Skeletal muscle tissue (tissue), 4 donors: ENCODE data around the gene DCAF15. TPM values are rescaled to one million over a fixed set of nuclear protein-coding genes. Genes with fewer than 3 reads are reported as not detected.

Experiments
- H3K27ac ChIP-seq: one replicate; pipeline ENCODE4 v1.7.0; 2013; ENCODE audit warnings: mild to moderate bottlenecking, low read depth, low read length, inconsistent platforms
- H3K27me3 ChIP-seq, 3 donors: one replicate each; pipeline ENCODE4 v1.7.0; 2013; ENCODE audit warnings: low read length in 3 of 3; ENCODE audit not compliant: control insufficient read depth in 3 of 3, insufficient read depth in 3 of 3
- H3K36me3 ChIP-seq, 3 donors: one replicate each; pipeline ENCODE4 v1.7.0; 2013; ENCODE audit warnings: low read length in 3 of 3; ENCODE audit not compliant: control insufficient read depth in 3 of 3, insufficient read depth in 3 of 3
- H3K4me1 ChIP-seq, 3 donors: one replicate each; pipeline ENCODE4 v1.7.0; 2013; ENCODE audit warnings: low read length in 3 of 3, mild to moderate bottlenecking in 3 of 3; ENCODE audit not compliant: control insufficient read depth in 3 of 3, insufficient read depth in 3 of 3
- H3K4me3 ChIP-seq, 3 donors: one replicate each; pipeline ENCODE4 v1.7.0; 2013; ENCODE audit warnings: low read length in 3 of 3
- H3K9ac ChIP-seq, 3 donors: one replicate each; pipeline ENCODE4 v1.7.0; 2013; ENCODE audit warnings: low read length in 3 of 3, mild to moderate bottlenecking in 3 of 3, moderate library complexity in 2 of 3, low read depth in 1 of 3
- H3K9me3 ChIP-seq, 3 donors: one replicate each; pipeline ENCODE4 v1.7.0; 2013; ENCODE audit warnings: low read length in 3 of 3; ENCODE audit not compliant: control insufficient read depth in 3 of 3
- total RNA-seq: library from RNA; depleted of rRNA; stranded (reverse); fragments of >200 nt; gene quantifications from one replicate; pipeline ENCODE4 v1.2.3, GENCODE V29; 2014
- donor health status: Osteomylitis.

DCAF15 gene
- total RNA-seq, 1 donor from 2014 or later, result 6.3 TPM

- Histone ChIP-seq H3K9me3 (no peaks in the 10 kb centered on the region), H3K36me3 (peaks cover 13 to 24% (median 17%) of the 10 kb centered on the region in 3 donors), H3K4me3 (no peak overlapping the region), H3K27ac (no peak overlapping the region), H3K27me3 (no peaks in the 10 kb centered on the region), H3K4me1 (peaks cover 19 to 32% (median 20%) of the 10 kb centered on the region in 3 donors), H3K9ac (no peak overlapping the region)
Measured at GRCh38 chr19:13974073-13974472, 21.8 kb downstream of the DCAF15 start.

DNA sequence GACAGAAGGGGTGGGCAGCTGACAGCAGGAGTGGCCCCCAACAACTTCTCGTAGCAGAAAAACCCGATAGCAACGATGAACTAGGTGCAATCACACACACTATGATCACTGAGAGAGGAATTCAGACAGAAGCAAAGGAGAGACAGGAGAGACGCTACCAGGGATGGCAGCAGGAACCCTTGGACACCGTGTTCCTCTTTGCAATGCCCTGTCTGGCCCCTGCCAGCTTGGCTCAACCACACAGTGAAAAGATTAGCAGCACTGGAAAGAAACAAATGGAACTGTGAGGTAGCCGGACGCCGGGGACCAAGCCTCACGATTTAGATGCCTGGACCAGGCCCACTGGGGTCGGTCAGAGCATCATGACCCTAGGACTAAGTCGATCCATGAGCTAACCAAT lies 23.6 kb downstream of the DCAF15 start:
- no peaks in the 10 kb centered on the region for H3K27me3 ChIP-seq
- H3K27ac ChIP-seq, result peak overlapping the region; percentile 56
- H3K9me3 ChIP-seq, result no peaks in the 10 kb centered on the region
- H3K4me1 ChIP-seq, result peaks cover 26 to 49% (median 33%) of the 10 kb centered on the region in 3 donors
- H3K9ac ChIP-seq, result peak overlapping the region in 2 of 3 donors; percentile 7 to 74
- H3K36me3 ChIP-seq, result peaks cover 6 to 15% (median 7%) of the 10 kb centered on the region in 3 donors
- H3K4me3 ChIP-seq, result peak overlapping the region in 2 of 3 donors; percentile 35 to 38

GRCh38 chr19:13976446-13976845 lies 24.1 kb downstream of the DCAF15 start:
- Histone ChIP-seq H3K4me1 (peaks cover 28 to 50% (median 35%) of the 10 kb centered on the region in 3 donors), H3K4me3 (peak overlapping the region in 1 of 3 donors; percentile 17), H3K9ac (peak overlapping the region in 2 of 3 donors; percentile 7 to 74), H3K27me3 (no peaks in the 10 kb centered on the region), H3K27ac (peak overlapping the region; percentile 56), H3K36me3 (peaks cover 4 to 11% (median 6%) of the 10 kb centered on the region in 3 donors), H3K9me3 (no peaks in the 10 kb centered on the region)

DNA sequence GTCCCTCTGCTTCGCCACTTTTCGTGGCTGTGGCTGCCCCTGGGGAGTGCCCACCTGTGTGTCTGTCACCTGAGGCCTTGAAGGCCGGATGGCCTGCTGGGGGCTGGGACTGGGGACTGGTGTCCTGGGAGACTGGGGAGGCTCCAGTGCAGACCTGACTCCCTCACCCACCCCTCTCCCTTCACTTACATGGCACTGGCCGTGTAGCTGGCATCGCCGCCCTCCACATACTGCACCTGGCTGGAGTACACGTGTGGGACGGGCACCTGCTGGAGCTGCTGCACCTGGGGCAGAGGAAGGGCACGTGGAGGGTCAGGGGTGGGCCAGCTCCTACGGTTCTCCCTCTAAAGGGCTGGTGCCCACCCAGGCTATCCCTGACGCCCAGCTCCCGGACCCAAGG lies 25.5 kb downstream of the DCAF15 start:
- Histone ChIP-seq H3K4me3 (no peak overlapping the region), H3K36me3 (peaks cover 0 to 11% (median 8%) of the 10 kb centered on the region in 3 donors), H3K27me3 (no peaks in the 10 kb centered on the region), H3K27ac (peak overlapping the region; percentile 47), H3K9me3 (no peaks in the 10 kb centered on the region), H3K9ac (peak overlapping the region in 1 of 3 donors; percentile 54), H3K4me1 (peaks cover 28 to 50% (median 42%) of the 10 kb centered on the region in 3 donors)

GRCh38 chr19:13978351-13979243 lies 26.3 kb downstream of the DCAF15 start:
- Histone ChIP-seq H3K9ac (peak overlapping the region in 2 of 3 donors; percentile 57 to 68), H3K9me3 (no peaks in the 10 kb centered on the region), H3K36me3 (peaks cover 0 to 12% (median 8%) of the 10 kb centered on the region in 3 donors), H3K27ac (peak overlapping the region; percentile 47), H3K27me3 (no peaks in the 10 kb centered on the region), H3K4me1 (peaks cover 28 to 50% (median 42%) of the 10 kb centered on the region in 3 donors), H3K4me3 (peak overlapping the region; percentile 14 to 35 (median 14))

DNA sequence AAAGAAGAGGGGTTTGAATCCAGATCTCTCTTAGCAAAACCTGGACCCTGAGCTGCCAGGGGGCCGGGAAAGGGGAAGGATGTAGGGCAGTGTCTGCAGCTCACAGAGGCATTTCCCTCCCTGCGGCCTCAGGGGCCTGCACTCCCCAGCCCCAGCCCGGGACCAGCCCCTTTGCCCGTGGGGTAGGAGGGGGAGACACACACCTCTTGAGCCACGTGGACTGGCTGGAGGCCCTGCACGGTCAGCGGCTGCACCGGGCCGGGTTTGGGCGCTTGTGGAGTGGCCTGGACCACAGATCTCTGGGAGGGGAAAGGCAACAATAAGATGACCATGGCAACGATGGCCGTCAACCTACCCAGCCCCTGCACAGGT lies 26.9 kb downstream of the DCAF15 start:
- Histone ChIP-seq H3K9me3 (no peaks in the 10 kb centered on the region), H3K27ac (no peak overlapping the region), H3K27me3 (no peaks in the 10 kb centered on the region), H3K36me3 (peaks cover 0 to 12% (median 6%) of the 10 kb centered on the region in 3 donors), H3K4me1 (peaks cover 28 to 48% (median 42%) of the 10 kb centered on the region in 3 donors), H3K9ac (peak overlapping the region in 2 of 3 donors; percentile 57 to 68), H3K4me3 (peak overlapping the region; percentile 14 to 35 (median 14))

GRCh38 chr19:13979686-13980085 lies 27.4 kb downstream of the DCAF15 start:
- Histone ChIP-seq H3K9ac (no peak overlapping the region), H3K36me3 (peaks cover 0 to 10% (median 6%) of the 10 kb centered on the region in 3 donors), H3K4me3 (no peak overlapping the region), H3K27me3 (no peaks in the 10 kb centered on the region), H3K4me1 (peaks cover 28 to 44% (median 42%) of the 10 kb centered on the region in 3 donors), H3K27ac (no peak overlapping the region), H3K9me3 (no peaks in the 10 kb centered on the region)

DNA sequence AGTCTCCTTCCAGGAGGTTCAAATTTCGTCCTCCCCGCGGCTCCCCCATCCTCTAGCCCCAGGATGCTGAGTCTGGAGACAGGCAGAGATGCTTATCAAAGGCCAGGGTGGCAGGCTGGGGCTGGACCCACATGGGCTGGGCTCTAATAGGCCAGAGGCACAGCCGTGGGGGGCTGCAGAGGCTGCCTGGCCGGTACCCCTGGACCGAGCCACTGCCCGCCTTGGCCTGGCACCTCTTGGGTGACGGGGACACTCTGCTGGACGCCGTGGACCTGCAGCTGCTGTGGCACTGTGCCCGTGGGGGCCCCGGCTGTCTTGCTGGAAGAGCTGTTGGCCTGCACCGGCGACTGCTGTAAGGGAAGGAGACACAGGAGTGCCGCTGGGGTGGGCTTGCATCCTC lies 28.0 kb downstream of the DCAF15 start:
- Histone ChIP-seq H3K4me3 (no peak overlapping the region), H3K27ac (no peak overlapping the region), H3K4me1 (peaks cover 24 to 43% (median 41%) of the 10 kb centered on the region in 3 donors), H3K27me3 (no peaks in the 10 kb centered on the region), H3K9ac (no peak overlapping the region), H3K36me3 (peaks cover 0 to 10% (median 6%) of the 10 kb centered on the region in 3 donors), H3K9me3 (no peaks in the 10 kb centered on the region)

DNA sequence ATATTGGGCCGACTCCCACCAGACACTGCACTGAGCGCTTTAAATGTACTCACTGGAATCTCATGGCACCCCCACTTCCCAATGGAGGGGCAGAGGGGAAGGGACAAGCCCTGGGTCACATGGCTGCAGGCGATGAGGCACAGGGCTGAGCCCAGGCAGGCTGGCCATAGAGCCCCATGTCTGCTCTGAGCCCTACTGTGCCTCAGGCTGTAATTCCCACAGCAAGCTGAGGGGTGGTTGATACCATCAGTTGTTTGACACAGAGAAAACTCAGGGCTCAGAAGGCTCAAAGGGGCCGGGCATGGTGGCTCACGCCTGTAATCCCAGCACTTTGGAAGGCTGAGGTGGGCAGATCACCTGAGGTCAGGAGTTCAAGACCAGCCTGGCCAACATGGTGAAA lies 28.7 kb downstream of the DCAF15 start:
- no peaks in the 10 kb centered on the region for H3K9me3 ChIP-seq
- peak overlapping the region in 1 of 3 donors; percentile 25 for H3K9ac ChIP-seq
- no peaks in the 10 kb centered on the region for H3K27me3 ChIP-seq
- H3K4me1 ChIP-seq, result peaks cover 24 to 43% (median 41%) of the 10 kb centered on the region in 3 donors
- no peak overlapping the region for H3K27ac ChIP-seq
- no peak overlapping the region for H3K4me3 ChIP-seq
- peaks cover 0 to 6% (median 6%) of the 10 kb centered on the region in 3 donors for H3K36me3 ChIP-seq

GRCh38 chr19:13981467-13981866 lies 29.2 kb downstream of the DCAF15 start:
- peaks cover 24 to 43% (median 41%) of the 10 kb centered on the region in 3 donors for H3K4me1 ChIP-seq
- H3K36me3 ChIP-seq, result peaks cover 0 to 6% (median 6%) of the 10 kb centered on the region in 3 donors

More at GRCh38 chr19:13981467-13981866, 29.2 kb downstream of the DCAF15 start:
- H3K9me3 ChIP-seq, result no peaks in the 10 kb centered on the region
- no peaks in the 10 kb centered on the region for H3K27me3 ChIP-seq
- no peak overlapping the region for H3K4me3 ChIP-seq
- no peak overlapping the region for H3K27ac ChIP-seq
- H3K9ac ChIP-seq, result no peak overlapping the region
